GM12892 (cell line): ENCODE measurements around the gene VOPP1.

ENCODE experiments used
- POLR2A ChIP-seq: IDR thresholded peaks from 2 replicates; pipeline ENCODE4 v1.6.1; 2011; ENCODE audit warnings: low read depth, low read length, control low read depth
- POLR2AphosphoS5 ChIP-seq: IDR thresholded peaks from 2 replicates; pipeline ENCODE4 v1.6.1; 2011; ENCODE audit warnings: low read depth, low read length, control low read depth
- TAF1 ChIP-seq: IDR thresholded peaks from 2 replicates; pipeline ENCODE4 v1.6.1; 2011; ENCODE audit warnings: low read depth, mild to moderate bottlenecking, control low read depth, low read length, borderline replicate concordance

- no peak for TF ChIP-seq POLR2A
- TF ChIP-seq POLR2AphosphoS5 = no peak
- no peak for TF ChIP-seq TAF1
Measured at GRCh38 chr7:55550010-55550663, 22.2 kb downstream of the VOPP1 start.
